GM10266 (cell line): ENCODE measurements around the gene TXNIP.

ENCODE experiments used
- DNase-seq: peaks from one replicate; pipeline ENCODE4 v3.0.0; 2012; ENCODE audit errors: extremely low spot score
- CTCF ChIP-seq: IDR thresholded peaks from 2 replicates; pipeline ENCODE4 v1.5.1; 2012; ENCODE audit warnings: mild to moderate bottlenecking, low read depth; ENCODE audit not compliant: control insufficient read depth, insufficient read depth; ENCODE audit errors: missing control alignments

Gene TXNIP

GRCh38 chr1:145944532-145944931 lies 51.8 kb downstream of the TXNIP start:
- no peak for DNase-seq
- TF ChIP-seq CTCF = no peak

GRCh38 chr1:145942871-145943270 lies 53.5 kb downstream of the TXNIP start:
- DNase-seq = no peak
- no peak for TF ChIP-seq CTCF
